PFSK-1 (cell line): ENCODE results near the gene COL1A2.

ENCODE experiments used
- POLR2AphosphoS5 ChIP-seq: IDR thresholded peaks from 2 replicates; pipeline ENCODE4 v1.6.1; 2012; ENCODE audit warnings: low read depth, mild to moderate bottlenecking, control low read depth, low read length, moderate library complexity
- REST ChIP-seq, 2 experiments: IDR thresholded peaks; 2 replicates each; pipeline versions ENCODE4 v1.6.1 to v1.8.0; 2011 to 2012; ENCODE audit warnings: low read depth in 2 of 2, low read length in 2 of 2, control low read depth in 1 of 2, inconsistent platforms in 1 of 2, mild to moderate bottlenecking in 1 of 2, moderate library complexity in 1 of 2; ENCODE audit not compliant: insufficient read depth in 1 of 2
- TAF1 ChIP-seq: IDR thresholded peaks from 2 replicates; pipeline ENCODE4 v1.6.1; 2012; ENCODE audit warnings: low read length, control low read depth, borderline replicate concordance; ENCODE audit not compliant: insufficient read depth

GRCh38 chr7:94397722-94398121 lies 3.0 kb downstream of the COL1A2 start:
- TF ChIP-seq POLR2AphosphoS5: no peak
- no peak for TF ChIP-seq TAF1
- TF ChIP-seq REST (IDR thresholded peaks at IDR 0.05; ENCODE audit: insufficient read depth in 1 of 2, low read depth in 2 of 2, low read length in 2 of 2): no peak
